ENCODE data around the gene ZNF496.

The ZNF496 gene

DNA sequence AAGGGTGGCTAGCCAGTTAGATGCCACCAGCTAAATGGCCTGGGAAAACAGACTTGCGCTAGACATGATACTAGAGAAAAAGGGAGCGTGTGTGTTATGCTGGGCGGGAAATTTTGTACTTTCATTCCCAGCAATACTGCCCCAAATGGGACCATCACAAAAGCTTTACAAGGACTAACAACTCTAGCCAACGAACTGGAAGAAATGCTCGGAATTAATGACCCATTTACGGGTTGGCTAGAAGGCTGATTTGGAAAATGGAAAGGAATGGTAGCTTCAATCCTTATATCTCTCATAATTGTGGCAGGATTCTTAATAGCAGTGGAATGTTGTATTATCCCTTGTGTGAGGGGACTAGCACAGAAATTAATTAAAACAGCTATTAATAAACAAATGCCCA, 27.9 kb upstream of the ZNF496 start:
- Histone ChIP-seq H3K4me3 (ENCODE audit: low read length) (no peak overlapping the region), H4K20me1 (ENCODE audit: insufficient read depth, low read length) (no peaks in the 10 kb centered on the region), H3K4me1 (ENCODE audit: low read length) (no peaks in the 10 kb centered on the region), H3K27me3 (replicated peaks; ENCODE audit: insufficient read depth, low read length) (no peaks in the 10 kb centered on the region), H3K9me3 (replicated peaks; ENCODE audit: insufficient read depth, low read length) (no peaks in the 10 kb centered on the region), H3K27ac (ENCODE audit: low read length) (no peak overlapping the region), H3K9ac (ENCODE audit: low read length) (no peak overlapping the region), H3K4me2 (ENCODE audit: low read depth, low read length) (no peak overlapping the region), H3K79me2 (ENCODE audit: low read length) (no peaks in the 10 kb centered on the region), H3K9me2 (replicated peaks; ENCODE audit: insufficient read depth, low read length) (no peaks in the 10 kb centered on the region), H3K36me3 (replicated peaks; ENCODE audit: insufficient read depth, low read length) (no peaks in the 10 kb centered on the region), H2AFZ (ENCODE audit: low read length) (no peak overlapping the region), H3F3A (ENCODE audit: insufficient read depth, low read length) (no peaks in the 10 kb centered on the region)
- no peak for DNase-seq
- TF ChIP-seq, protein P1, sequence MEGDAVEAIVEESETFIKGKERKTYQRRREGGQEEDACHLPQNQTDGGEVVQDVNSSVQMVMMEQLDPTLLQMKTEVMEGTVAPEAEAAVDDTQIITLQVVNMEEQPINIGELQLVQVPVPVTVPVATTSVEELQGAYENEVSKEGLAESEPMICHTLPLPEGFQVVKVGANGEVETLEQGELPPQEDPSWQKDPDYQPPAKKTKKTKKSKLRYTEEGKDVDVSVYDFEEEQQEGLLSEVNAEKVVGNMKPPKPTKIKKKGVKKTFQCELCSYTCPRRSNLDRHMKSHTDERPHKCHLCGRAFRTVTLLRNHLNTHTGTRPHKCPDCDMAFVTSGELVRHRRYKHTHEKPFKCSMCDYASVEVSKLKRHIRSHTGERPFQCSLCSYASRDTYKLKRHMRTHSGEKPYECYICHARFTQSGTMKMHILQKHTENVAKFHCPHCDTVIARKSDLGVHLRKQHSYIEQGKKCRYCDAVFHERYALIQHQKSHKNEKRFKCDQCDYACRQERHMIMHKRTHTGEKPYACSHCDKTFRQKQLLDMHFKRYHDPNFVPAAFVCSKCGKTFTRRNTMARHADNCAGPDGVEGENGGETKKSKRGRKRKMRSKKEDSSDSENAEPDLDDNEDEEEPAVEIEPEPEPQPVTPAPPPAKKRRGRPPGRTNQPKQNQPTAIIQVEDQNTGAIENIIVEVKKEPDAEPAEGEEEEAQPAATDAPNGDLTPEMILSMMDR (IDR thresholded peaks at IDR 0.05; ENCODE audit: low read length), result no peak
- TF ChIP-seq EZH2phosphoT487 (IDR thresholded peaks at IDR 0.05; ENCODE audit: low read length) (no peak), EZH2 (optimal IDR thresholded peaks at IDR 0.05; ENCODE audit: low read depth, low read length) (no peak)

DNA sequence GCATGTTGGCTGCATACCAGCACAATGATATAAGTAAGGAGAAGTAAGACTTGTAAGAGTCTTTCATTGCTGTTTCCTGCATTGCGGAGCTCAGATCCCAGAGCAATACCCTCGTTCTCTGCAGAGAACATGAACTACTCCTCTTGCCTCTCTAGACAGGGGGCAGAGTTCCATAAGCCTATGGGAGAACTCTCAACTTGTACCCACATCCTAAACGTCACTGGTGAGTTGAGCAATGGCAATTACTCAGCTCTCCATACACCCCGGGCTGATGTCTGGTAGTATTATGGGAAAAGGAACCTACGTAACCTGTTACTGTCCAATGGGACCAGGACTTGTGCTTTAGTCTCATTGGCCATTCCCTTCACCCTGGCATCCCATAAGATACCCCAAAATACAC, 27.3 kb upstream of the ZNF496 start:
- no peak overlapping the region for H3K4me3 ChIP-seq (ENCODE audit: low read length)
- H2AFZ ChIP-seq (ENCODE audit: low read length), result no peak overlapping the region
- H3F3A ChIP-seq (ENCODE audit: insufficient read depth, low read length), result no peaks in the 10 kb centered on the region
- no peaks in the 10 kb centered on the region for H4K20me1 ChIP-seq (ENCODE audit: insufficient read depth, low read length)
- no peaks in the 10 kb centered on the region for H3K36me3 ChIP-seq (replicated peaks; ENCODE audit: insufficient read depth, low read length)
- H3K9ac ChIP-seq (ENCODE audit: low read length), result no peak overlapping the region
- H3K4me1 ChIP-seq (ENCODE audit: low read length), result no peaks in the 10 kb centered on the region
- no peaks in the 10 kb centered on the region for H3K9me3 ChIP-seq (replicated peaks; ENCODE audit: insufficient read depth, low read length)
- H3K27me3 ChIP-seq (replicated peaks; ENCODE audit: insufficient read depth, low read length), result no peaks in the 10 kb centered on the region
- H3K4me2 ChIP-seq (ENCODE audit: low read depth, low read length), result no peak overlapping the region
- TF ChIP-seq, protein P1 (IDR thresholded peaks at IDR 0.05; ENCODE audit: low read length), result no peak
- TF ChIP-seq EZH2phosphoT487 (IDR thresholded peaks at IDR 0.05; ENCODE audit: low read length) (no peak), EZH2 (optimal IDR thresholded peaks at IDR 0.05; ENCODE audit: low read depth, low read length) (no peak)
- no peak for DNase-seq
- H3K79me2 ChIP-seq (ENCODE audit: low read length), result no peaks in the 10 kb centered on the region
- no peaks in the 10 kb centered on the region for H3K9me2 ChIP-seq (replicated peaks; ENCODE audit: insufficient read depth, low read length)
- H3K27ac ChIP-seq (ENCODE audit: low read length), result no peak overlapping the region

DNA sequence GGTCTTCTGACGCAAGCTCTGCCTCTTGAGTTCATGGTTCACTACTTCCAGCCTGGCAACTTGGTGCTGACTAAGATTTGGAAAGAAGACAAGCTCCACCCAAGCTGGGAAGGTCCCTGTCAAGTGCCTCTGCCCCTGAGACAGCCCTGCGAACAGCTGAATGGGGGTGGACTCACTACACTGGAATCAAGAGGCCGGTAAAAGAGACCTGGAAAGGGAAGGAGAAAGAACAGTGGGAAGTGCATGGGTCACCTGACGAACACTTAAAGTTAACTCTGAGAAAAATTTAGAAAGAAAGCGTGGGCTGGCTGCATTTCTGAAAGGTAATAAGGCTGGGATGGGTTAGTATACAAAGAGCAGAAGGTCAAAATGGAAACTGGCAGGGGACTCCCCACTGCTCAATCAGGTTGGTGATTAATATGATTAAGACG, 26.1 kb upstream of the ZNF496 start:
- Histone ChIP-seq H3K4me3 (ENCODE audit: low read length) (no peak overlapping the region), H3K27me3 (replicated peaks; ENCODE audit: insufficient read depth, low read length) (no peaks in the 10 kb centered on the region), H3K9ac (ENCODE audit: low read length) (no peak overlapping the region), H3K4me1 (ENCODE audit: low read length) (no peaks in the 10 kb centered on the region), H3K27ac (ENCODE audit: low read length) (no peak overlapping the region), H3K4me2 (ENCODE audit: low read depth, low read length) (no peak overlapping the region), H2AFZ (ENCODE audit: low read length) (no peak overlapping the region), H4K20me1 (ENCODE audit: insufficient read depth, low read length) (no peaks in the 10 kb centered on the region), H3K9me3 (replicated peaks; ENCODE audit: insufficient read depth, low read length) (no peaks in the 10 kb centered on the region), H3K9me2 (replicated peaks; ENCODE audit: insufficient read depth, low read length) (no peaks in the 10 kb centered on the region), H3K79me2 (ENCODE audit: low read length) (no peaks in the 10 kb centered on the region), H3F3A (ENCODE audit: insufficient read depth, low read length) (no peaks in the 10 kb centered on the region), H3K36me3 (replicated peaks; ENCODE audit: insufficient read depth, low read length) (no peaks in the 10 kb centered on the region)
- TF ChIP-seq EZH2 (optimal IDR thresholded peaks at IDR 0.05; ENCODE audit: low read depth, low read length), result no peak
- TF ChIP-seq, protein P1 (IDR thresholded peaks at IDR 0.05; ENCODE audit: low read length), result no peak
- TF ChIP-seq EZH2phosphoT487 (IDR thresholded peaks at IDR 0.05; ENCODE audit: low read length), result no peak
- no peak for DNase-seq
